Embryonic facial prominence (tissue), 1 donor: ENCODE results near the gene ATF2.

ENCODE experiments used
- DNase-seq: peaks from one replicate; pipeline ENCODE4 v3.0.0-alpha.2; 2016; ENCODE audit errors: extremely low spot score

The ATF2 gene

GRCh38 chr2:175167792-175168563 is at the start of gene ATF2:
TSS of gene ATF2 (minus strand) at chr2:175168203. CDS start at chr2:175136443, 31,760 bp downstream.
- DNase-seq: peak; percentile 99

- no peak for DNase-seq
Observed at GRCh38 chr2:175207741-175208438, 39.9 kb upstream of the ATF2 start.

- no peak for DNase-seq
Observed at GRCh38 chr2:175206866-175207265, 38.9 kb upstream of the ATF2 start.

- no peak for DNase-seq
Observed at GRCh38 chr2:175205523-175205922, 37.5 kb upstream of the ATF2 start.

- DNase-seq: no peak
Observed at GRCh38 chr2:175203621-175204496, 35.9 kb upstream of the ATF2 start.

- no peak for DNase-seq
Observed at GRCh38 chr2:175195012-175195411, 27.0 kb upstream of the ATF2 start.

GRCh38 chr2:175188761-175189160 is 20.8 kb upstream of the ATF2 start:
- no peak for DNase-seq

GRCh38 chr2:175187378-175187777 is 19.4 kb upstream of the ATF2 start:
- no peak for DNase-seq

GRCh38 chr2:175183674-175184073 is 15.7 kb upstream of the ATF2 start:
- no peak for DNase-seq

GRCh38 chr2:175181877-175182308 is 13.9 kb upstream of the ATF2 start:
- no peak for DNase-seq

- DNase-seq: peak; percentile 85
Observed at GRCh38 chr2:175181104-175181876, 13.3 kb upstream of the ATF2 start, which contains the start of gene ATP5MC3. TSS of gene ATP5MC3 (minus strand) at chr2:175181710. CDS start at chr2:175181393, 317 bp downstream.

GRCh38 chr2:175180701-175181103 is 12.7 kb upstream of the ATF2 start:
- no peak for DNase-seq

GRCh38 chr2:175176624-175177023 is 8.6 kb upstream of the ATF2 start:
- no peak for DNase-seq

- no peak for DNase-seq
Observed at GRCh38 chr2:175175896-175176295, 7.9 kb upstream of the ATF2 start.

GRCh38 chr2:175175320-175175719 is 7.3 kb upstream of the ATF2 start:
- DNase-seq: no peak

GRCh38 chr2:175170659-175171304 is 2.8 kb upstream of the ATF2 start:
- DNase-seq: no peak

- DNase-seq: no peak
Observed at GRCh38 chr2:175169191-175169590, 1.2 kb upstream of the ATF2 start.

- DNase-seq: no peak
Observed at GRCh38 chr2:175168564-175168945, 552 bp upstream of the ATF2 start.

- no peak for DNase-seq
Observed at GRCh38 chr2:175167076-175167791, 769 bp downstream of the ATF2 start.

GRCh38 chr2:175166216-175166824 is 1.7 kb downstream of the ATF2 start:
- DNase-seq: no peak
